Measurements from ENCODE around the gene PYDC1.

The PYDC1 gene

GRCh38 chr16:31242206-31242605 lies 25.3 kb upstream of the PYDC1 start:
- Mint-ChIP-seq H3K27me3 (peaks cover 36% of the 10 kb centered on the region), H3K36me3 (no peaks in the 10 kb centered on the region), H3K9me3 (peaks cover 2% of the 10 kb centered on the region), H3K4me1 (no peaks in the 10 kb centered on the region), H3K27ac (no peak overlapping the region), H3K4me3 (no peak overlapping the region)
- CTCF ChIA-PET, result interaction anchor here (0.6 kb wide), 1 partner anchor 201 kb away, joined by 3 read pairs; no protein-coding TSS in a partner anchor
- no peak for DNase-seq

DNA sequence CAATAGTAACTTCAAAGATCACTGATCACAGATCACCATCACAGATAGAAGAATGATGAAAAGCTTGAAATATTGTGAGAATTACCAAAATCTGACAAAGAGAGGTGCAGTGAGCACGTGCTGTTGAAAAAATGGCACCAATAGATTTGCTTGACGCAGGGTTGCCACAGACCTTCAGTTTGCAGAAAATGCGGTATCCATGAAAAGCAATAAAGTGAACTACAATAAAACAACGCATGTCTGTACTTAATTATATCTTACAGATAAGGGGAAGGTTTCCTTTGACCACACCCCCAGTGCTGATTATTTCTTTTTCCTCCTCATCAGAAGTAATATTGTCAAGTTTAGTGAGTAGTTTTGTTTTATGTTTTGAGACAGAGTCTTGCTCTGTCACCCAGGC lies 21.1 kb upstream of the PYDC1 start:
- no peak for DNase-seq
- Mint-ChIP-seq H3K4me3 (no peak overlapping the region), H3K9me3 (peaks cover 5% of the 10 kb centered on the region), H3K27ac (no peak overlapping the region), H3K36me3 (no peaks in the 10 kb centered on the region), H3K27me3 (peaks cover 38% of the 10 kb centered on the region), H3K4me1 (no peaks in the 10 kb centered on the region)
- CTCF ChIA-PET, result no interaction called here

DNA sequence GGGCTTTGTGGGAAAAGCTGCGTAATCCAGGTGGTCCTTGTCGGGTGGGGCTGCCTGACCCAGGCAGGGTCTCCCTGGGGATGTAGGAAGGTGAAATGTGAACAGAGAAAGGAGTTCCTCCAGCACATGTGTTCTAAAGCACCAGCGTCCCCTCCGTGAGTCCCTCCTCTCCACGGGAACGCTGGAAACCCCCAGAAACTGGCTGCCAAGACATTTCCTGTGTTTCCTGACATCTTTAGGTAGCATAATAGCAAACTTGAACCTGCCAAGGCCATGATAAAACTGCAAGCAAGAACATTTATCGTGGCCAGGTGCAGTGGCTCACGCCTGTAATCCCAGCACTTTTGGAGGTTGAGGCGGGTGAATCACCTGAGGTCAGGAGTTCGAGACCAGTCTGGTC lies 12.6 kb upstream of the PYDC1 start:
- H3K9me3 Mint-ChIP-seq, result peaks cover 6% of the 10 kb centered on the region
- no peaks in the 10 kb centered on the region for H3K4me1 Mint-ChIP-seq
- H3K4me3 Mint-ChIP-seq, result no peak overlapping the region
- no peak for DNase-seq
- no peaks in the 10 kb centered on the region for H3K36me3 Mint-ChIP-seq
- no peak overlapping the region for H3K27ac Mint-ChIP-seq
- CTCF ChIA-PET, result interaction anchor here (1.3 kb wide), 1 partner anchor 14 kb away, joined by 4 read pairs; no protein-coding TSS in a partner anchor
- peaks cover 22% of the 10 kb centered on the region for H3K27me3 Mint-ChIP-seq

- Mint-ChIP-seq H3K4me3 (no peak overlapping the region), H3K9me3 (peaks cover 2% of the 10 kb centered on the region), H3K36me3 (no peaks in the 10 kb centered on the region), H3K4me1 (no peaks in the 10 kb centered on the region), H3K27me3 (peaks cover 16% of the 10 kb centered on the region), H3K27ac (no peak overlapping the region)
- CTCF ChIA-PET, result no interaction called here
- DNase-seq, result no peak
Measured at GRCh38 chr16:31228206-31228605, 11.3 kb upstream of the PYDC1 start.

DNA sequence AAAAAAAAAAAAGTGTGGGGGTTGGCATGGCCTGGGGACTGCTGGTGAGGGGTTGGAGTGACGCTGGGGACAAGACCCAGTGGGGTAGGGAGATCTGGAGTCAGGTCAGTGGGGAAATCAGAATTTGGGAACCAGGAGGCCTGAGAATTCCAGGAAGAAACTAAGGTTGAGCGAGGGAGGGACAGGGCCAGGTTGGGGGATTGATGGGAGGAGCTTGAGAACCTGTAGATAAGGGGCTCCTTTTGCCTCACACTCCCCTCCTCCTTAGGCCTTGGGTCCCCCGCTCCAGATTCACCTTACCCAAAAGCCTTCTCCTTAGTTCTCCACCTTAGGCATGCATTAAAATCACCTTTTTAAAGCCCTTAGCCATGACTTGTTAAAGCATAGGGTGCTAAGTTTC lies 8.3 kb upstream of the PYDC1 start:
- H3K4me3 Mint-ChIP-seq, result no peak overlapping the region
- H3K4me1 Mint-ChIP-seq, result no peaks in the 10 kb centered on the region
- CTCF ChIA-PET, result no interaction called here
- no peak overlapping the region for H3K27ac Mint-ChIP-seq
- no peaks in the 10 kb centered on the region for H3K36me3 Mint-ChIP-seq
- no peaks in the 10 kb centered on the region for H3K9me3 Mint-ChIP-seq
- no peak for DNase-seq
- H3K27me3 Mint-ChIP-seq, result peaks cover 37% of the 10 kb centered on the region

- Mint-ChIP-seq H3K4me1 (no peaks in the 10 kb centered on the region), H3K9me3 (no peaks in the 10 kb centered on the region), H3K36me3 (no peaks in the 10 kb centered on the region), H3K27ac (no peak overlapping the region), H3K27me3 (peaks cover 41% of the 10 kb centered on the region), H3K4me3 (no peak overlapping the region)
- no peak for DNase-seq
- CTCF ChIA-PET, result no interaction called here
Measured at GRCh38 chr16:31224092-31224955, 7.4 kb upstream of the PYDC1 start.

GRCh38 chr16:31223044-31223443 lies 6.1 kb upstream of the PYDC1 start:
- Mint-ChIP-seq H3K9me3 (no peaks in the 10 kb centered on the region), H3K4me3 (no peak overlapping the region), H3K27me3 (peaks cover 46% of the 10 kb centered on the region), H3K4me1 (no peaks in the 10 kb centered on the region), H3K36me3 (no peaks in the 10 kb centered on the region), H3K27ac (no peak overlapping the region)
- CTCF ChIA-PET, result no interaction called here
- DNase-seq, result no peak

DNA sequence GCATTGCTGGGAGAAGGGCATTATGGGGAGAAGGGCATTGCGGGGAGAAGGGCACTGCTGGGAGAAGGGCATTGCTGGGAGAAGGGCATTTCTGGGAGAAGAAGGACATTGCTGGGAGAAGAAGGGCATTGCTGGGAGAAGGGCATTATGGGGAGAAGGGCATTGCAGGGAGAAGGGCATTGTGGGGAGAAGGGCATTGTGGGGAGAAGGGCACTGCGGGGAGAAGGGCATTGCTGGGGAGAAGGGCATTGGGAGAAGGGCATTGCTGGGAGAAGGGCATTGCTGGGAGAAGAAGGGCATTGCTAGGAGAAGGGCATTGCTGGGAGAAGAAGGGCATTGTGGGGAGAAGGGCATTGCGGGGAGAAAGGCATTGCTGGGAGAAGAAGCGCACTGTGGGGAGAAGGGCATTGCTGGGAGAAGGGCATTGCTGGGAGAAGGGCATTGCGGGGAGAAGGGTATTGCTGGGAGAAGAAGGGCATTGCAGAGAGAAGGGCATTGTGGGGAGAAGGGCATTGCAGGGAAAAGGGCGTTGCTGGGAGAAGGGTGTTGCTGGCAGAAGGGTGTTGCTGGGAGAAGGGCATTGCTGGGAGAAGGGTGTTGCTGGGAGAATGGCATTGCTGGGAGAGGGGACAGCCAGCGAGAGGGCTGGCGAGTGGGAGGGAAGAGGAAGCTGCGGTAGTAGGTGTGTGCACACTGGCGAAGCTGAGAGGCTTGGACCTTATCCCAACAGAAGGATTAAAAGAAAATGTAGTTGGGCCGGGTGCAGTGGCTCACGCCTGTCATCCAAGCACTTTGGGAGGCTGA lies 4.6 kb upstream of the PYDC1 start:
- DNase-seq, result no peak
- Mint-ChIP-seq H3K27me3 (peaks cover 58% of the 10 kb centered on the region), H3K4me1 (peaks cover 5% of the 10 kb centered on the region), H3K9me3 (no peaks in the 10 kb centered on the region), H3K36me3 (no peaks in the 10 kb centered on the region), H3K4me3 (no peak overlapping the region), H3K27ac (no peak overlapping the region)
- CTCF ChIA-PET, result no interaction called here

DNA sequence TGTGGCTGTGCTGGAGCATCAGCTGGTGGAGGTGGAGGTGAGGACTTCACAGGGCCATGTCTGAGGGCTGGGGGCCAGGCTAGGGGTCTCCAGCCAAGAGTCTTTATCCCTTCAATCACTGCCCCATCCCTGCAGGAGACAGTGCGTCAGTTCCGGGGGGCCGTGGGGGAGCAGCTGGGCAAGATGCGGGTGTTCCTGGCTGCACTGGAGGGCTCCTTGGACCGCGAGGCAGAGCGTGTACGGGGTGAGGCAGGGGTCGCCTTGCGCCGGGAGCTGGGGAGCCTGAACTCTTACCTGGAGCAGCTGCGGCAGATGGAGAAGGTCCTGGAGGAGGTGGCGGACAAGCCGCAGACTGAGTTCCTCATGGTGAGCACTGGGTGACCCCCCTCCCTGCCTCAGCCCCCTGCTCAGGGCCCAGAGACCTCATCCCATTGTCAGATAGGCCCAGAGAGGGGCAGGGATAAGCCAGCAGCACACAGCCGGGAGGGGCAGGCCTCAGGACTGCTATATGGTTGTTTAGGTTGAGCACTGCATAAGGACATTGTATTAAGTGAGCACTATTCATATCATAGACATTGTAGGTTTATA lies 2.3 kb upstream of the PYDC1 start:
- no peak overlapping the region for H3K27ac Mint-ChIP-seq
- H3K4me1 Mint-ChIP-seq, result peaks cover 20% of the 10 kb centered on the region
- DNase-seq, result no peak
- CTCF ChIA-PET, result no interaction called here
- no peaks in the 10 kb centered on the region for H3K36me3 Mint-ChIP-seq
- no peak overlapping the region for H3K4me3 Mint-ChIP-seq
- peaks cover 80% of the 10 kb centered on the region for H3K27me3 Mint-ChIP-seq
- H3K9me3 Mint-ChIP-seq, result no peaks in the 10 kb centered on the region

DNA sequence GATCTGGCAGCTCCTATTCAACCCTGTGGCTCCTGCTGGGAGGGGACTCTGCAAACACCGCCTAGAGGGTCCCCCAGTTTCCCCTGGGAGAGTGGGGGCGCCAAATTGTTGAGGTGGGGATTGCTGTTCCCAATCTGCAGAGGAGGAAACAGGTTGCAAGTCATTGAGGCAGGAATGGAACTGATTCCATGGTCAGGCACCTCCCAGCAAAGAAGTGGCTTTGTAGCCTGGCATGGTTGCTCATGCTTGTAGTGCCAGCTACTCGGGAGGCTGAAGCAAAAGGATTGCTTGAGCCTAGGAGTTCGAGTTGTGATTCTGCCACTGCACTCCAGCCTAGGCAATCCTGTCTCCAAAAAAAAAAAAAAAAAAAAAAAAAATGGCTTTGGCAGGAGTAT lies 198 bp upstream of the PYDC1 start:
- DNase-seq, result no peak
- Mint-ChIP-seq H3K27me3 (peaks cover 95% of the 10 kb centered on the region), H3K9me3 (no peaks in the 10 kb centered on the region), H3K4me1 (peaks cover 26% of the 10 kb centered on the region), H3K36me3 (no peaks in the 10 kb centered on the region), H3K27ac (no peak overlapping the region), H3K4me3 (peak overlapping the region; percentile 47)
- CTCF ChIA-PET, result interaction anchor here (0.7 to 1.2 kb wide), 2 partner anchors 32 to 70 kb away, joined by 3 read pairs; no protein-coding TSS in a partner anchor

DNA sequence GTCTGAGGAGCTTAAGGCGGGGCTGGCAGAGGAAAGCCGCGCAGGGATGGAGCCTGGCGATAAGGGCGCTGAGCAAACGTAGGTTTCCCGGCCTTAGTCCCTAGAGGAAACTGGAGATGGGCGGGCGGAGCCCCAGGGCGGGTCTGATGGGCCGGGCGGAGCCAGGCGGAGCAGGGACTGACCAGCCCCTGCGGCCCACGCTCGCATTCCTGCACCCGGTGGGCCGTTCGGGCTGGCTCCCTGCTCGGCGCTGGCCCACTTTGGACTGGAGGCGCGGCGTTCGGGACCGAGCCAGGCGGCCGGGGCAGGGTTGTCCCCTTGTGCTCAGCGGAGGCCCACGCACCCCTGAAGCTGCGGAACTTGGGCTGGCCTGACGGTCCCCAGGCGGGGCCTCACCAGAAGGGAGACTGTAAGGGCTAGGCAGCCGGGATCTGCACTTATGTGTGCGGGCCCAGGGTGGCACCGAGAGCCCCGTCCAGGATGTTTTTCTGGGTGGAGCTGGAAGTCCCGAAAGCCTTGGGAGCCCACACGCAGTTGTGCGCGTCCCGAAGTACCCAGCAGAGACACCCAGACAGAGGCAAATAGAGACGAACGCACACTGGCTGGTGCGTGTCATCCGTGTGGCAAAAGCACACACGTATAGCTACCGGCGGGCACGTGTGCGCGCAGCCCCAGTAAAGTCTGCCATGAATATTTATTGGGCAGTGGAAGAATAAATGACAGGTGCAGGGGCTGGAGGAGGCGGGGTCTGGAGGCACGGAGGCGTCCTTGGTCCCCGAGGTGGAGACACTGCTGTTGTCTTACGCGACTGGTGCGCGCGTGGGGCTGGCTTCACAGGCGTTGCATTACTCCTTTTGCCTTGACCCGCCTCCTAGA lies 1.4 kb downstream of the PYDC1 start:
- CTCF ChIA-PET, result interaction anchor here (2.6 kb wide), 1 partner anchor 15 kb away, joined by 7 read pairs; no protein-coding TSS in a partner anchor
- Mint-ChIP-seq H3K27me3 (peaks cover 85% of the 10 kb centered on the region), H3K9me3 (no peaks in the 10 kb centered on the region), H3K27ac (no peak overlapping the region), H3K36me3 (no peaks in the 10 kb centered on the region), H3K4me1 (peaks cover 34% of the 10 kb centered on the region), H3K4me3 (peak overlapping the region; percentile 41)
- peak; percentile 49 for DNase-seq

DNA sequence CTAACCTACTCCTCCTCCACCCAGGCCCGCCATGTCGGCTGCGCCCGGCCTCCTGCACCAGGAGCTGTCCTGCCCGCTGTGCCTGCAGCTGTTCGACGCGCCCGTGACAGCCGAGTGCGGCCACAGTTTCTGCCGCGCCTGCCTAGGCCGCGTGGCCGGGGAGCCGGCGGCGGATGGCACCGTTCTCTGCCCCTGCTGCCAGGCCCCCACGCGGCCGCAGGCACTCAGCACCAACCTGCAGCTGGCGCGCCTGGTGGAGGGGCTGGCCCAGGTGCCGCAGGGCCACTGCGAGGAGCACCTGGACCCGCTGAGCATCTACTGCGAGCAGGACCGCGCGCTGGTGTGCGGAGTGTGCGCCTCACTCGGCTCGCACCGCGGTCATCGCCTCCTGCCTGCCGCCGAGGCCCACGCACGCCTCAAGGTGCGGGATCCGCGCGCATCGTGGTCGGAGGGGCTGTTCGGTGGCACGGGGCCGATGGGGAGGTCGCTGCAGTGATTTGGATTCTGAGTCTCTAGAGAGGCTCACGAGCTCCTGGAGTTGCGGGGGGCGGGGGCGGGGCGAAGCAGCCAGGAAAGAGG lies 2.1 kb downstream of the PYDC1 start:
- no peaks in the 10 kb centered on the region for H3K9me3 Mint-ChIP-seq

More for the DNA sequence above, 2.1 kb downstream of the PYDC1 start:
- H3K4me3 Mint-ChIP-seq, result peak overlapping the region; percentile 41
- CTCF ChIA-PET, result interaction anchor here (0.6 to 2.6 kb wide), 2 partner anchors 14 to 230 kb away, joined by 3 to 7 read pairs; no protein-coding TSS in a partner anchor
- peaks cover 81% of the 10 kb centered on the region for H3K27me3 Mint-ChIP-seq
- peaks cover 36% of the 10 kb centered on the region for H3K4me1 Mint-ChIP-seq
- H3K27ac Mint-ChIP-seq, result no peak overlapping the region
- H3K36me3 Mint-ChIP-seq, result no peaks in the 10 kb centered on the region
- DNase-seq, result no peak
